Peyer's patch (tissue), 4 donors: ENCODE results near the gene FLT3. TPM values are rescaled to one million over a fixed set of nuclear protein-coding genes. Genes with fewer than 3 reads are reported as not detected.
A peak's percentile ranks its signal among the peaks of the same experiment; 100 is the strongest.

Source experiments
- DNase-seq, 3 donors: peaks; one replicate each; pipeline ENCODE4 v3.0.0-alpha.2; 2017 to 2019
- H3K27ac ChIP-seq, 4 donors: fragments of 200-600 bp; sonication (generic); one replicate each; pipeline ENCODE4 v1.5.1; 2016 to 2019
- H3K27me3 ChIP-seq, 2 donors: fragments of 200-600 bp; sonication (generic); one replicate each; pipeline ENCODE4 v1.5.1; 2019
- H3K36me3 ChIP-seq, 3 donors: fragments of 200-600 bp; sonication (generic); one replicate each; pipeline ENCODE4 v1.5.1; 2016 to 2019
- H3K4me1 ChIP-seq, 4 donors: fragments of 200-600 bp; sonication (generic); one replicate each; pipeline ENCODE4 v1.5.1; 2016 to 2019
- H3K4me3 ChIP-seq, 4 donors: fragments of 200-600 bp; sonication (generic); 1 replicate in 3 of 4; 2 replicates in 1 of 4; pipeline ENCODE4 v1.5.1; 2016 to 2019; ENCODE audit warnings: mild to moderate bottlenecking in 1 of 4
- H3K9me3 ChIP-seq, 4 donors: fragments of 200-600 bp; sonication (generic); one replicate each; pipeline ENCODE4 v1.5.1; 2016 to 2019; ENCODE audit warnings: mild to moderate bottlenecking in 1 of 4
- CTCF ChIP-seq, 6 experiments: fragments of 450-650 bp in 4 of 6; fragments of 200-600 bp in 2 of 6; sonication (generic) in 1 of 6; IDR thresholded peaks; one replicate each; pipeline ENCODE4 v1.5.1; 2017 to 2019; ENCODE audit warnings: antibody characterized with exemption in 6 of 6, mild to moderate bottlenecking in 3 of 6, moderate library complexity in 1 of 6
- POLR2A ChIP-seq, 2 donors: fragments of 450-650 bp; IDR thresholded peaks; one replicate each; pipeline ENCODE4 v1.5.1; 2017; ENCODE audit warnings: antibody characterized with exemption in 2 of 2, mild to moderate bottlenecking in 2 of 2, moderate library complexity in 2 of 2
- total RNA-seq, 4 donors: library from RNA; depleted of rRNA; stranded (reverse); fragments of >200 nt; gene quantifications; one replicate each; pipeline ENCODE4 v1.1.0, GENCODE V29; 2016

The FLT3 gene
- total RNA-seq, 4 donors from 2014 or later, result 0.38 to 10.7 (median 0.67) TPM; not detected in 1

- no peak for DNase-seq
- H3K27ac ChIP-seq, result no peak overlapping the region
- no peaks in the 10 kb centered on the region for H3K36me3 ChIP-seq
- H3K4me3 ChIP-seq, result no peak overlapping the region
- TF ChIP-seq CTCF (IDR thresholded peaks at IDR 0.05), result no peak
- no peak for TF ChIP-seq POLR2A (IDR thresholded peaks at IDR 0.05)
- no peaks in the 10 kb centered on the region for H3K27me3 ChIP-seq
- H3K4me1 ChIP-seq, result peaks cover 0 to 4% (median 0%) of the 10 kb centered on the region in 4 donors
- no peaks in the 10 kb centered on the region for H3K9me3 ChIP-seq
Observed at GRCh38 chr13:28055357-28055756, 45.0 kb downstream of the FLT3 start.

- no peak for TF ChIP-seq POLR2A (IDR thresholded peaks at IDR 0.05)
- no peak for TF ChIP-seq CTCF (IDR thresholded peaks at IDR 0.05)
- no peak for DNase-seq
Observed at GRCh38 chr13:28052945-28053344, 47.4 kb downstream of the FLT3 start.

GRCh38 chr13:28049880-28050875 lies 50.2 kb downstream of the FLT3 start:
- Histone ChIP-seq H3K4me1 (peaks cover 0 to 22% (median 0%) of the 10 kb centered on the region in 4 donors), H3K9me3 (no peaks in the 10 kb centered on the region), H3K36me3 (no peaks in the 10 kb centered on the region), H3K27me3 (no peaks in the 10 kb centered on the region), H3K4me3 (no peak overlapping the region), H3K27ac (peak overlapping the region in 2 of 4 donors; percentile 65 to 76)
- no peak for DNase-seq
- TF ChIP-seq CTCF (IDR thresholded peaks at IDR 0.05) (no peak), POLR2A (IDR thresholded peaks at IDR 0.05) (no peak)

More at GRCh38 chr13:28052945-28053344, 47.4 kb downstream of the FLT3 start:
- Histone ChIP-seq H3K36me3 (no peaks in the 10 kb centered on the region), H3K4me3 (no peak overlapping the region), H3K27ac (no peak overlapping the region), H3K4me1 (peaks cover 0 to 22% (median 0%) of the 10 kb centered on the region in 4 donors), H3K27me3 (no peaks in the 10 kb centered on the region), H3K9me3 (no peaks in the 10 kb centered on the region)

GRCh38 chr13:28049215-28049614 lies 51.2 kb downstream of the FLT3 start:
- no peak for DNase-seq
- Histone ChIP-seq H3K9me3 (no peaks in the 10 kb centered on the region), H3K4me1 (peaks cover 0 to 22% (median 0%) of the 10 kb centered on the region in 4 donors), H3K27me3 (no peaks in the 10 kb centered on the region), H3K4me3 (no peak overlapping the region), H3K27ac (peak overlapping the region in 2 of 4 donors; percentile 65 to 76), H3K36me3 (no peaks in the 10 kb centered on the region)
- no peak for TF ChIP-seq CTCF (IDR thresholded peaks at IDR 0.05)
- TF ChIP-seq POLR2A (IDR thresholded peaks at IDR 0.05), result no peak

GRCh38 chr13:28048768-28049167 lies 51.6 kb downstream of the FLT3 start:
- H3K27me3 ChIP-seq, result no peaks in the 10 kb centered on the region
- no peak for DNase-seq
- no peaks in the 10 kb centered on the region for H3K9me3 ChIP-seq
- H3K4me3 ChIP-seq, result no peak overlapping the region
- TF ChIP-seq POLR2A (IDR thresholded peaks at IDR 0.05), result no peak
- TF ChIP-seq CTCF (IDR thresholded peaks at IDR 0.05), result no peak
- peaks cover 0 to 22% (median 0%) of the 10 kb centered on the region in 4 donors for H3K4me1 ChIP-seq
- H3K36me3 ChIP-seq, result no peaks in the 10 kb centered on the region
- H3K27ac ChIP-seq, result peak overlapping the region in 2 of 4 donors; percentile 65 to 76
